ENCODE measurements around the gene BAHCC1.

The BAHCC1 gene

GRCh38 chr17:81434072-81434471, 38.8 kb downstream of the BAHCC1 start (continued):
- TF ChIP-seq ZBTB49 (tag by site-specific recombination; IDR thresholded peaks at IDR 0.05; ENCODE audit: low read depth) (no peak), REST (tag by site-specific recombination; IDR thresholded peaks at IDR 0.05) (no peak), ZNF837 (tag by site-specific recombination; IDR thresholded peaks at IDR 0.05) (no peak), ZNF621 (tag by site-specific recombination; IDR thresholded peaks at IDR 0.05) (no peak), ZSCAN4 (tag by site-specific recombination; IDR thresholded peaks at IDR 0.05) (no peak), MYNN (tag by site-specific recombination; IDR thresholded peaks at IDR 0.05; ENCODE audit: borderline replicate concordance) (no peak), ZFP3 (tag by site-specific recombination; IDR thresholded peaks at IDR 0.05; ENCODE audit: low read depth) (no peak), ZSCAN16 (tag by site-specific recombination; IDR thresholded peaks at IDR 0.05) (no peak), ZXDB (tag by site-specific recombination; IDR thresholded peaks at IDR 0.05) (no peak), SETDB1 (IDR thresholded peaks at IDR 0.05; ENCODE audit: insufficient read length, low read length) (no peak), KLF8 (tag by site-specific recombination; IDR thresholded peaks at IDR 0.05) (peak; percentile 56; the same call in 1 of the 2 replicates), ZNF747 (tag by site-specific recombination; IDR thresholded peaks at IDR 0.05) (no peak), PRDM4 (tag by site-specific recombination; IDR thresholded peaks at IDR 0.05) (no peak), ZNF629 (tag by site-specific recombination; IDR thresholded peaks at IDR 0.05) (no peak), ZBTB26 (tag by site-specific recombination; optimal IDR thresholded peaks at IDR 0.05) (no peak), SP3 (tag by site-specific recombination; IDR thresholded peaks at IDR 0.05) (no peak), ZBTB44 (tag by site-specific recombination; IDR thresholded peaks at IDR 0.05) (no peak), ZNF776 (tag by site-specific recombination; IDR thresholded peaks at IDR 0.05; ENCODE audit: borderline replicate concordance) (no peak), BCL11A (tag by site-specific recombination; IDR thresholded peaks at IDR 0.05; ENCODE audit: low read depth) (peak; percentile 10; the same call in 1 of the 2 replicates), ZNF792 (tag by site-specific recombination; IDR thresholded peaks at IDR 0.05) (no peak), ZIC2 (tag by site-specific recombination; IDR thresholded peaks at IDR 0.05) (no peak)

Data from HEK293 (cell line).